Hepatocyte (in vitro differentiated cells): ENCODE data around the gene NFIX. TPM values are rescaled to one million over a fixed set of nuclear protein-coding genes. Genes with fewer than 3 reads are reported as not detected.

Experiments used
- DNase-seq: peaks from one replicate; pipeline ENCODE4 v3.0.0-alpha.2; 2016; ENCODE audit warnings: low spot score
- H2AFZ ChIP-seq: fragments of 200-600 bp; sonication (generic); 2 replicates; pipeline ENCODE4 v1.6.0; 2016; ENCODE audit warnings: antibody characterized with exemption, mild to moderate bottlenecking
- H3K27ac ChIP-seq: fragments of 200-600 bp; sonication (generic); 2 replicates; pipeline ENCODE4 v1.5.1; 2016; ENCODE audit warnings: mild to moderate bottlenecking
- H3K27me3 ChIP-seq: fragments of 200-600 bp; sonication (generic); 2 replicates; pipeline ENCODE4 v1.6.1; 2016
- H3K36me3 ChIP-seq: fragments of 200-600 bp; sonication (generic); replicated peaks from 2 replicates; pipeline ENCODE4 v1.5.1; 2016; ENCODE audit warnings: low read depth; ENCODE audit not compliant: insufficient read depth
- H3K4me1 ChIP-seq: fragments of 200-600 bp; sonication (generic); 2 replicates; pipeline ENCODE4 v1.5.1; 2016; ENCODE audit warnings: mild to moderate bottlenecking, moderate library complexity; ENCODE audit not compliant: insufficient read depth
- H3K4me2 ChIP-seq: fragments of 200-600 bp; sonication (generic); 2 replicates; pipeline ENCODE4 v1.6.0; 2016
- H3K4me3 ChIP-seq: fragments of 200-600 bp; sonication (generic); 2 replicates; pipeline ENCODE4 v1.5.1; 2016; ENCODE audit warnings: mild to moderate bottlenecking
- H3K79me2 ChIP-seq: fragments of 200-600 bp; sonication (generic); 2 replicates; pipeline ENCODE4 v1.6.0; 2017; ENCODE audit warnings: mild to moderate bottlenecking
- H3K9me2 ChIP-seq: fragments of 200-600 bp; sonication (generic); replicated peaks from 2 replicates; pipeline ENCODE4 v1.6.0; 2017; ENCODE audit warnings: mild to moderate bottlenecking; ENCODE audit not compliant: insufficient read depth
- H3K9me3 ChIP-seq: fragments of 200-600 bp; sonication (generic); 2 replicates; pipeline ENCODE4 v1.5.1; 2016; ENCODE audit warnings: low read depth, mild to moderate bottlenecking
- H4K20me1 ChIP-seq: fragments of 200-600 bp; sonication (generic); 2 replicates; pipeline ENCODE4 v1.6.0; 2016; ENCODE audit warnings: mild to moderate bottlenecking; ENCODE audit not compliant: insufficient read depth, poor library complexity, severe bottlenecking
- EZH2 ChIP-seq: fragments of 200-600 bp; sonication (generic); IDR thresholded peaks from 2 replicates; pipeline ENCODE4 v1.6.1; 2016; ENCODE audit warnings: antibody characterized with exemption, mild to moderate bottlenecking, borderline replicate concordance
- EZH2phosphoT487 ChIP-seq: fragments of 200-600 bp; sonication (generic); IDR thresholded peaks from one replicate; pipeline ENCODE4 v1.6.1; 2018; ENCODE audit warnings: antibody characterized with exemption, mild to moderate bottlenecking, low read depth, moderate library complexity; ENCODE audit not compliant: unreplicated experiment, severe bottlenecking
- WGBS: methylation state at CpG from one replicate; pipeline ENCODE4 v1.1.6; 2016; ENCODE audit warnings: low lambda C conversion rate; ENCODE audit errors: missing lambda C conversion rate; 5-methylcytosine and 5-hydroxymethylcytosine counted together
- polyA plus RNA-seq: library from polyadenylated mRNA; unstranded; fragments of >200 nt; fragmentation: Nextera tagmentation; extraction: Ambion mirVana; gene quantifications from 2 replicates; pipeline ENCODE4 v1.2.1, GENCODE V29; 2016
- total RNA-seq: library from RNA; depleted of rRNA; stranded (reverse); fragments of >200 nt; gene quantifications from 2 replicates; pipeline ENCODE4 v1.2.3, GENCODE V29; 2014
- TF ChIP-seq, protein P1 (sequence below): fragments of 200-600 bp; sonication (generic); IDR thresholded peaks from 2 replicates; pipeline ENCODE4 v1.5.1; 2016; ENCODE audit warnings: antibody characterized with exemption, mild to moderate bottlenecking; ENCODE audit not compliant: poor library complexity

The NFIX gene
- total and polyA plus RNA-seq, 2 experiments from 2014 or later: 10.2 to 12.8 TPM

DNA sequence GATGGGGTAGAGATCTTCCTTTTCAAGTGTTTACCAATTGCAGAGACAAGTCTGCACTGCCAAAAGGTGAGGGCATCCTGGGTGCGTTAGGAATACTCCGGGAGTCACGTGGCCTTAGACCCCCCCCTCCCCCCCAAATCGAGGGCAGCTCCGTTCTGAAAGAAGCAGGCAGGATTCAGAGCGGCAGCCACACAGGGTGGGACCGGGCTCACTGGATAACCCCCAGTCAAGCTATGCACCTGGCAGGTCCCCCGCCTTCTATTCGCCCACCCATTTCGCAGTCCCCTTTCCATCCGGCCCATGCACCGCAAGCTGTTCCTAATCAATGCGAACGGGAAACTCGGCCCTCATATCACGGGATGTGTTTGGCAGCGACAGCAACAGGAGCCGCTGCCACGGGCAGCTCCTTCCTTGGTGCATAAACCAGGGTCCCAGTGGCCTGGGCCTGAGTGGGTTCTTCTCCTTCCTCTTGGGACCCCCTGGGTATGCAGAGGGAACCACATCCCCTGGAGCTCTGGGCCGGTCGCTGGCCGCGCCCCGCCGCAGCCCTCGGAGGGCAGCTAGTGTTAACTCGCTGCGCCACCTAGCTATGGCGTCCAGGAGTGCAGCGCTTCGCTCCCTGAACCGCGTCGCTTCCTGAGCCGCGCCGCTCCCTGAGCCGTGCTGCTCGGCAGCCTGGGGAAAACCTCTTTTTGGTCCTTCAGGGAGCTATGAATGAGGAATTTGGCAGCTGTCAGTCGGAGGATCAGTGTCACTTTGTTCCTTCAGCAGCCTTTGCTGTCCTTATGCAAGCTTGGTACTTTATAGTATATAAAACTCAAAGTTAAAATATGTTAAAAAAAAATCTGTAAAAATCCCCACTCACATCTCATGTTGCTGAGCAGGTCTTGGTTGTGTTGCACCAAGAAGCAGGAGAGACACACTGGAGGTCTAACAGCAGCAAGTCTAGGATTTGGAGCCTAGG, 66.0 kb downstream of the NFIX start:
- H2AFZ ChIP-seq: peak overlapping the region; percentile 16
- no peak overlapping the region for H3K4me3 ChIP-seq
- DNase-seq: peak; percentile 92
- no peaks in the 10 kb centered on the region for H3K9me3 ChIP-seq
- H3K36me3 ChIP-seq: no peaks in the 10 kb centered on the region
- H3K27me3 ChIP-seq: peaks cover 32% of the 10 kb centered on the region
- H4K20me1 ChIP-seq: peaks cover 2% of the 10 kb centered on the region
- no peak for TF ChIP-seq EZH2
- TF ChIP-seq, protein P1, sequence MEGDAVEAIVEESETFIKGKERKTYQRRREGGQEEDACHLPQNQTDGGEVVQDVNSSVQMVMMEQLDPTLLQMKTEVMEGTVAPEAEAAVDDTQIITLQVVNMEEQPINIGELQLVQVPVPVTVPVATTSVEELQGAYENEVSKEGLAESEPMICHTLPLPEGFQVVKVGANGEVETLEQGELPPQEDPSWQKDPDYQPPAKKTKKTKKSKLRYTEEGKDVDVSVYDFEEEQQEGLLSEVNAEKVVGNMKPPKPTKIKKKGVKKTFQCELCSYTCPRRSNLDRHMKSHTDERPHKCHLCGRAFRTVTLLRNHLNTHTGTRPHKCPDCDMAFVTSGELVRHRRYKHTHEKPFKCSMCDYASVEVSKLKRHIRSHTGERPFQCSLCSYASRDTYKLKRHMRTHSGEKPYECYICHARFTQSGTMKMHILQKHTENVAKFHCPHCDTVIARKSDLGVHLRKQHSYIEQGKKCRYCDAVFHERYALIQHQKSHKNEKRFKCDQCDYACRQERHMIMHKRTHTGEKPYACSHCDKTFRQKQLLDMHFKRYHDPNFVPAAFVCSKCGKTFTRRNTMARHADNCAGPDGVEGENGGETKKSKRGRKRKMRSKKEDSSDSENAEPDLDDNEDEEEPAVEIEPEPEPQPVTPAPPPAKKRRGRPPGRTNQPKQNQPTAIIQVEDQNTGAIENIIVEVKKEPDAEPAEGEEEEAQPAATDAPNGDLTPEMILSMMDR: peak; percentile 99
- no peak for TF ChIP-seq EZH2phosphoT487
- WGBS: 3% methylated on average over 38 of the region's 40 CpGs
- no peaks in the 10 kb centered on the region for H3K9me2 ChIP-seq
- H3K4me2 ChIP-seq: peak overlapping the region; percentile 89
- peaks cover 3% of the 10 kb centered on the region for H3K79me2 ChIP-seq
- peaks cover 51% of the 10 kb centered on the region for H3K4me1 ChIP-seq
- H3K27ac ChIP-seq: peak overlapping the region; percentile 52

GRCh38 chr19:13062317-13062716, 67.0 kb downstream of the NFIX start:
- H3K36me3 ChIP-seq: no peaks in the 10 kb centered on the region
- H3K27ac ChIP-seq: no peak overlapping the region
- peaks cover 40% of the 10 kb centered on the region for H3K4me1 ChIP-seq
- H3K79me2 ChIP-seq: peaks cover 3% of the 10 kb centered on the region
- H2AFZ ChIP-seq: no peak overlapping the region
- no peak for DNase-seq
- peaks cover 2% of the 10 kb centered on the region for H4K20me1 ChIP-seq
- H3K9me2 ChIP-seq: no peaks in the 10 kb centered on the region
- peaks cover 27% of the 10 kb centered on the region for H3K27me3 ChIP-seq
- no peaks in the 10 kb centered on the region for H3K9me3 ChIP-seq
- no peak overlapping the region for H3K4me2 ChIP-seq
- no peak for TF ChIP-seq EZH2
- no peak for TF ChIP-seq EZH2phosphoT487
- TF ChIP-seq, protein P1: no peak
- no peak overlapping the region for H3K4me3 ChIP-seq

DNA sequence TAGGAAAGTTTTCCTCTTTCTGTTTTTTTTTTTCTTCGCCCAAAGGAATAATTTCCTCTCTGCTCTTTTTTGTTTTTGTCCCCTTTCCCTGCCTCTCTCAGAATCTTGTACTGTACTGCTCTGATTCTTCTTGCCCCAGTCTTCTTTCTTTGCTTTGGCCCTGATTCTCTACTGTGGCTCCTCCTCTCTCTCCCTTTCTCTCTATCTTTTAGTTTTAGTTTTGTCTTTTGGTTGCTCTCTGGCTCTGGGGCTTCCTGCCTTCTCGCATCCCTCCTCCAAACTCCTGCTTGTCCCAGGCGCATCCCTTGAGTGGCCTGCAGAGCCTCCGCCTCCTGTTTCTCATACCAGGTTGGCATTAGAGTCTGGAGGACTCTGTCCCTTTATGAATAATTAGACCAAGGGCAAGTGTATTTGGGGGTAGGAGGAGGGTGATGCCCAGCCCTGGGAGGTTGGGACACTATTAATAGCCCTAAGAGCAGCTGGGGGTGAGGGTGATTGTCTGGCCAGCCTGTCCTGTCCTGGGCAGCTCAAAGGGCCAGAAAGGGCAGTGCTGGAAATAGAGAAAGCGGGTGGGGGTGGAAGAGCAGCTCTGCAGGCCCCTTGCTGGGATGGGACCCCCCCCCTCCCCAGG, 68.3 kb downstream of the NFIX start:
- 94% methylated on average over 5 of the region's 5 CpGs for WGBS
- H3K9me3 ChIP-seq: no peaks in the 10 kb centered on the region
- no peak overlapping the region for H3K27ac ChIP-seq
- no peak overlapping the region for H2AFZ ChIP-seq
- no peak for DNase-seq
- H4K20me1 ChIP-seq: peaks cover 2% of the 10 kb centered on the region
- H3K36me3 ChIP-seq: no peaks in the 10 kb centered on the region
- H3K27me3 ChIP-seq: peaks cover 27% of the 10 kb centered on the region
- peaks cover 38% of the 10 kb centered on the region for H3K4me1 ChIP-seq
- no peak overlapping the region for H3K4me3 ChIP-seq
- H3K79me2 ChIP-seq: peaks cover 3% of the 10 kb centered on the region
- no peaks in the 10 kb centered on the region for H3K9me2 ChIP-seq
- TF ChIP-seq EZH2: no peak
- H3K4me2 ChIP-seq: no peak overlapping the region

DNA sequence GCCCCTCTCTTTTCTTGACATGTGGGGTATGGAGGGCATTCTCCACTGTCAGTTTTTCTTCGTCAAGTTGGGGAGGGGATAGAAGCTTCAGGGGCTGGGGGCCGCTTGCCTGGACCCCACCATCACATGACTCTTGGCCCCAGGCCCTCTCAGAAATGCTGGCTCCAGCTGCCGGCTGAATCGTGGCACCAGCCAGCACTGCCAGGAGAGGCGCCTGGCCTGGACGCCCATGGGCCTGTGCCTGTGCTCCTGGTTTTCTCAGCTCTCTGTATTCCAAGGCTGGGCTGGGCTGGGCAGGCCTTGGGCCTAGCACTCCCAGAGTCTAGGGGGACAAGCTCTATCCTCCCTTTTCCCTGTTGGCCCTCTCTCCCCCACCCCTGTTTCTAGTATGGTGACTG, 68.8 kb downstream of the NFIX start:
- no peak for DNase-seq
- Histone ChIP-seq H4K20me1 (peaks cover 2% of the 10 kb centered on the region), H3K9me3 (no peaks in the 10 kb centered on the region), H3K27ac (no peak overlapping the region), H3K4me1 (peaks cover 38% of the 10 kb centered on the region), H3K36me3 (no peaks in the 10 kb centered on the region), H2AFZ (no peak overlapping the region), H3K79me2 (peaks cover 3% of the 10 kb centered on the region), H3K27me3 (peaks cover 27% of the 10 kb centered on the region), H3K4me2 (no peak overlapping the region), H3K9me2 (no peaks in the 10 kb centered on the region), H3K4me3 (no peak overlapping the region)
- TF ChIP-seq EZH2phosphoT487 (no peak), EZH2 (no peak)
- TF ChIP-seq, protein P1: no peak
- 88% methylated on average over 6 of the region's 6 CpGs for WGBS
